ENCODE measurements around the gene PPP1R12C. TPM values are rescaled to one million over a fixed set of nuclear protein-coding genes. Genes with fewer than 3 reads are reported as not detected.

PPP1R12C gene
- total RNA-seq, 4 donors from 2014 or later: 113 to 270 (median 180) TPM

GRCh38 chr19:55082020-55082851 lies 35.2 kb downstream of the PPP1R12C start:
- Histone ChIP-seq H3K27ac (no peak overlapping the region), H3K4me3 (peak overlapping the region in 1 of 4 donors; percentile 48), H3K9me3 (no peaks in the 10 kb centered on the region), H3K27me3 (peaks cover 11 to 96% of the 10 kb centered on the region in 2 donors), H3K36me3 (no peaks in the 10 kb centered on the region), H3K4me1 (peaks cover 0 to 47% (median 21%) of the 10 kb centered on the region in 4 donors)
- no peak for DNase-seq (ENCODE audit: low spot score in 2 of 2)
- TF ChIP-seq EP300 (IDR thresholded peaks at IDR 0.05) (no peak), POLR2A (IDR thresholded peaks at IDR 0.05) (no peak)
- TF ChIP-seq, protein P1, sequence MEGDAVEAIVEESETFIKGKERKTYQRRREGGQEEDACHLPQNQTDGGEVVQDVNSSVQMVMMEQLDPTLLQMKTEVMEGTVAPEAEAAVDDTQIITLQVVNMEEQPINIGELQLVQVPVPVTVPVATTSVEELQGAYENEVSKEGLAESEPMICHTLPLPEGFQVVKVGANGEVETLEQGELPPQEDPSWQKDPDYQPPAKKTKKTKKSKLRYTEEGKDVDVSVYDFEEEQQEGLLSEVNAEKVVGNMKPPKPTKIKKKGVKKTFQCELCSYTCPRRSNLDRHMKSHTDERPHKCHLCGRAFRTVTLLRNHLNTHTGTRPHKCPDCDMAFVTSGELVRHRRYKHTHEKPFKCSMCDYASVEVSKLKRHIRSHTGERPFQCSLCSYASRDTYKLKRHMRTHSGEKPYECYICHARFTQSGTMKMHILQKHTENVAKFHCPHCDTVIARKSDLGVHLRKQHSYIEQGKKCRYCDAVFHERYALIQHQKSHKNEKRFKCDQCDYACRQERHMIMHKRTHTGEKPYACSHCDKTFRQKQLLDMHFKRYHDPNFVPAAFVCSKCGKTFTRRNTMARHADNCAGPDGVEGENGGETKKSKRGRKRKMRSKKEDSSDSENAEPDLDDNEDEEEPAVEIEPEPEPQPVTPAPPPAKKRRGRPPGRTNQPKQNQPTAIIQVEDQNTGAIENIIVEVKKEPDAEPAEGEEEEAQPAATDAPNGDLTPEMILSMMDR (IDR thresholded peaks at IDR 0.05): no peak
- 7 to 12% methylated on average over 46 to 53 of the region's 64 CpGs for WGBS, 2 donors

- Histone ChIP-seq H3K9me3 (no peaks in the 10 kb centered on the region), H3K4me1 (peaks cover 0 to 41% (median 18%) of the 10 kb centered on the region in 4 donors), H3K36me3 (no peaks in the 10 kb centered on the region), H3K27ac (no peak overlapping the region), H3K27me3 (peaks cover 11 to 96% of the 10 kb centered on the region in 2 donors), H3K4me3 (peak overlapping the region in 1 of 4 donors; percentile 48)
- TF ChIP-seq POLR2A (IDR thresholded peaks at IDR 0.05): no peak
- no peak for TF ChIP-seq EP300 (IDR thresholded peaks at IDR 0.05)
- TF ChIP-seq, protein P1 (IDR thresholded peaks at IDR 0.05): no peak
- WGBS, 2 donors: 3 to 15% methylated on average over 10 to 21 of the region's 22 CpGs
- DNase-seq (ENCODE audit: low spot score in 2 of 2): no peak
Measured at GRCh38 chr19:55081770-55082019, 35.7 kb downstream of the PPP1R12C start.

GRCh38 chr19:55080968-55081769 lies 36.3 kb downstream of the PPP1R12C start:
- 1 to 4% methylated on average over 40 to 44 of the region's 60 CpGs for WGBS, 2 donors
- TF ChIP-seq POLR2A (IDR thresholded peaks at IDR 0.05) (no peak), EP300 (IDR thresholded peaks at IDR 0.05) (no peak)
- TF ChIP-seq, protein P1 (IDR thresholded peaks at IDR 0.05): no peak
- Histone ChIP-seq H3K9me3 (no peaks in the 10 kb centered on the region), H3K27me3 (peaks cover 11 to 96% of the 10 kb centered on the region in 2 donors), H3K4me3 (peak overlapping the region in 3 of 4 donors; percentile 25 to 48 (median 41)), H3K4me1 (peaks cover 0 to 36% (median 13%) of the 10 kb centered on the region in 4 donors), H3K27ac (peak overlapping the region in 1 of 4 donors; percentile 34), H3K36me3 (no peaks in the 10 kb centered on the region)
- DNase-seq (ENCODE audit: low spot score in 2 of 2): peak in 1 of 2 donors; percentile 45

DNA sequence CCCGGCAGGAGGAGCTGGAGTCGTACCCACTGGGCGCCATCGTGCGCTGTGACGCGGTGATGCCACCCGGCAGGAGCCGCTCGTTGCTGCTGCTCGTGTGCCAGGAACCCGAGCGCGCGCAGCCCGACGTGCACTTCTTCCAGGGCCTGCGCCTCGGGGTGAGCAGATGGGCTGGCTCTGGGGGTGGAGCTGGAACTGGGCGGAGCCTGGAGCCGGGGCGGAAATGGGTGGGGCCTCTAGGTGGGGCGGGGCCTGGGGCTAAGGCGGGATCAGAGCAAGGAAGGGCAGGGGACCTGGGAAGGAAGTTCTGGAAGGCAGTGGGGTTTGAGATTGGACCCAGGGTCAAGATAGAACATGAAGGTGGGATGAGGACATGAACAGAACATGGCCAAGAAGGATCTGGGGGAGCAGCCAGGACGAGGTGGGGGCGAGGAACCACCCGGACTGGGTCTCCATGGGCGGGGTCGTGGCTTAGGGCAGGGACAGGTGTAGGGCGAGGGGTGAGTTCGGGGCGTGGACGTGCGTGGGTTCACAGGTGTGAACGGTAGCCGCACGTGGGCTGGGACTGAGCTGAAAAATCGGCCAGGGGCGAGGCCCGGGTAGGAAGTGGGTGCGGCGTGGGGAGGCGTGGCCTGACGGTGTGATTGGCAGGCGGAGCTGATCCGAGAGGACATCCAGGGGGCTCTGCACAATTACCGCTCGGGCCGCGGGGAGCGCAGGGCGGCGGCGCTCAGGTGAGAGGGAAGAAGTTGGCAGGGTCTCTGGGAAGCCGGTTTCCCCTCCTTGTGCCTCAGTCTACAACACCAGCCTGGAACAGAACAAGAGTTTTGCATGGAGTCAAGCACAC lies 37.1 kb downstream of the PPP1R12C start:
- no peak for DNase-seq (ENCODE audit: low spot score in 2 of 2)
- TF ChIP-seq EP300 (IDR thresholded peaks at IDR 0.05) (no peak), POLR2A (IDR thresholded peaks at IDR 0.05) (no peak)
- TF ChIP-seq, protein P1 (IDR thresholded peaks at IDR 0.05): no peak
- peaks cover 0 to 34% (median 13%) of the 10 kb centered on the region in 4 donors for H3K4me1 ChIP-seq
- H3K27me3 ChIP-seq: peaks cover 11 to 96% of the 10 kb centered on the region in 2 donors
- peak overlapping the region in 1 of 4 donors; percentile 34 for H3K27ac ChIP-seq
- H3K4me3 ChIP-seq: peak overlapping the region in 2 of 4 donors; percentile 41 to 48
- H3K36me3 ChIP-seq: no peaks in the 10 kb centered on the region
- no peaks in the 10 kb centered on the region for H3K9me3 ChIP-seq
- WGBS, 2 donors: 4 to 9% methylated on average over 55 of the region's 55 CpGs

Data from tibial nerve (tissue), 4 donors.